ENCODE data around the gene LHFPL3. TPM values are rescaled to one million over a fixed set of nuclear protein-coding genes. Genes with fewer than 3 reads are reported as not detected.
A peak's percentile ranks its signal among the peaks of the same experiment; 100 is the strongest.

Gene LHFPL3
- total RNA-seq, 1 experiment from 2014 or later = not detected

DNA sequence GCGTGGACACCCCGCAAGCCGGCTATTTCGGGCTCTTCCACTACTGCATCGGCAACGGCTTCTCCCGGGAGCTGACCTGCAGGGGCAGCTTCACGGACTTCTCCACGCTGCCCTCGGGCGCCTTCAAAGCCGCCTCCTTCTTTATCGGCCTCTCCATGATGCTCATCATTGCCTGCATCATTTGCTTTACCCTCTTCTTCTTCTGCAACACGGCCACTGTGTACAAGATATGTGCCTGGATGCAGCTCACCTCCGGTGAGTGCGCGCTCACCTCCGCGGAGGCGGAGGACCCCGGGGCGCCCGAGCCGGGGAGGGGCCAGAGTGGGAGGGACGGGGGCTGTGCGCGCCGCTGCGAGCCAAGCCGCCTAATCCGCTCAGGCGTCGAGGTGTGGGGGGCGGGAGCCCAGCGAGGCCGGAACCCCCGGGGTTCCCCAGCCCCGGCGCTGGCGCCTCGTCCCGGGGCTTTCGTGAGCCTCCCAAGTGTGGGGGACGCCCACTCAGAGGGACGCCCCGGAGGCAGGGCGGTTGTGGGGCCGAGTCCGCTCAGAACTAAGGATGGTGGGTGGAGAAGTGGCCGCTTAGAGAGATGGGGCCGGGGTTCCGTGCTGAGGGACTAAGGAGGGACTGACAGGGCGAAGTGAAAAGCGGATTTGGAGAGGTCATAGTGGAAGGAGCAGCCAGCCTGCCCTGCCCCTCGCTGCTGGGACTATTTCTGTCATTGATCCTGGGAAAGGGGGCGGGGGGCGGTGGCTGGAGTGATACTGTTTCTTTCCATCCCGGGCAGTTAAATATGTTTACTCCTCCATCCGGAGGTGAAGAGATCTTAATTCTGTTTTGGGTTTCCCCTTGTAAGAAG is 795 bp downstream of the LHFPL3 start:
- DNase-seq (ENCODE audit: low spot score) = no peak
- CTCF ChIA-PET = no interaction called here
- no peaks in the 10 kb centered on the region for H3K9me3 ChIP-seq (ENCODE audit: low read depth, low read length, poor library complexity, severe bottlenecking)
- POLR2A ChIA-PET (ENCODE audit: low non-redundant PET) = no interaction called here
- intact Hi-C loops (cut with micrococcal nuclease; ENCODE audit: unreplicated experiment) = no loop called here
- peaks cover 5% of the 10 kb centered on the region for H3K4me1 ChIP-seq (ENCODE audit: insufficient read depth, low read length, poor library complexity, severe bottlenecking)
- TF ChIP-seq EZH2 (IDR thresholded peaks at IDR 0.05; ENCODE audit: borderline replicate concordance, low read depth, low read length, poor library complexity, severe bottlenecking) = peak; percentile 86
- TF ChIP-seq, protein P1, sequence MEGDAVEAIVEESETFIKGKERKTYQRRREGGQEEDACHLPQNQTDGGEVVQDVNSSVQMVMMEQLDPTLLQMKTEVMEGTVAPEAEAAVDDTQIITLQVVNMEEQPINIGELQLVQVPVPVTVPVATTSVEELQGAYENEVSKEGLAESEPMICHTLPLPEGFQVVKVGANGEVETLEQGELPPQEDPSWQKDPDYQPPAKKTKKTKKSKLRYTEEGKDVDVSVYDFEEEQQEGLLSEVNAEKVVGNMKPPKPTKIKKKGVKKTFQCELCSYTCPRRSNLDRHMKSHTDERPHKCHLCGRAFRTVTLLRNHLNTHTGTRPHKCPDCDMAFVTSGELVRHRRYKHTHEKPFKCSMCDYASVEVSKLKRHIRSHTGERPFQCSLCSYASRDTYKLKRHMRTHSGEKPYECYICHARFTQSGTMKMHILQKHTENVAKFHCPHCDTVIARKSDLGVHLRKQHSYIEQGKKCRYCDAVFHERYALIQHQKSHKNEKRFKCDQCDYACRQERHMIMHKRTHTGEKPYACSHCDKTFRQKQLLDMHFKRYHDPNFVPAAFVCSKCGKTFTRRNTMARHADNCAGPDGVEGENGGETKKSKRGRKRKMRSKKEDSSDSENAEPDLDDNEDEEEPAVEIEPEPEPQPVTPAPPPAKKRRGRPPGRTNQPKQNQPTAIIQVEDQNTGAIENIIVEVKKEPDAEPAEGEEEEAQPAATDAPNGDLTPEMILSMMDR (conservative IDR thresholded peaks at IDR 0.05; ENCODE audit: low read depth, low read length) = no peak
- H3K36me3 ChIP-seq (ENCODE audit: insufficient read depth, low read length, poor library complexity, severe bottlenecking) = no peaks in the 10 kb centered on the region
- peaks cover 93% of the 10 kb centered on the region for H3K27me3 ChIP-seq (replicated peaks; ENCODE audit: insufficient read depth, low read depth, low read length, poor library complexity)
- H3K27ac ChIP-seq (ENCODE audit: low read depth, low read length, poor library complexity, severe bottlenecking) = no peak overlapping the region
- no TSS peak for BruUV-seq (replicated peaks)
- peak overlapping the region; percentile 3 for H3K4me3 ChIP-seq (ENCODE audit: low read depth, low read length, poor library complexity, severe bottlenecking)

DNA sequence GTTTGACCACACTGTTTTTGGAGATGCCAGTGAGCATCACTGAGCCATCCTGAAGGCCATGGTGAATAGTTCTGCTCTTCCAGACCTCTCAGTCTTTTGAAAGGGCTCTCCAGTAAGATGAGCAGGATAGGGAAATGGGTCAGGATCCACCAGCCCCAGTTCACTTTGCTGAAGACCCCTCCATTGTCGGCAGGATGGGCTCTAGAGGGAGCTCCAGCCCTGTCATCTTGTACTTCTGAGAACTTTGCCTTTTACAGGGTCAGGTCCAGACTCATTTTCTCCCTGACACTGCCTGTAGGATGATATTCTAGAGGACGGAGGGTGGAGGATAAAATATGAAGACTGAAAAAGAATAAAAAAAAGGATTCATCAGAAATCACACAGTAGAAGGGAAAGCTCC is 13.1 kb downstream of the LHFPL3 start:
- TF ChIP-seq, protein P1 (conservative IDR thresholded peaks at IDR 0.05; ENCODE audit: low read depth, low read length) = peak; percentile 38
- TF ChIP-seq EZH2 (IDR thresholded peaks at IDR 0.05; ENCODE audit: borderline replicate concordance, low read depth, low read length, poor library complexity, severe bottlenecking) = no peak
- ChIA-PET POLR2A (ENCODE audit: low non-redundant PET) (no interaction called here), CTCF (interaction anchor here (0.6 kb wide), 1 partner anchor 25 kb away, joined by 4 read pairs; no protein-coding TSS in a partner anchor)
- peak; percentile 29 for DNase-seq (ENCODE audit: low spot score)
- Histone ChIP-seq H3K36me3 (ENCODE audit: insufficient read depth, low read length, poor library complexity, severe bottlenecking) (no peaks in the 10 kb centered on the region), H3K27ac (ENCODE audit: low read depth, low read length, poor library complexity, severe bottlenecking) (no peak overlapping the region), H3K9me3 (ENCODE audit: low read depth, low read length, poor library complexity, severe bottlenecking) (no peaks in the 10 kb centered on the region), H3K4me3 (ENCODE audit: low read depth, low read length, poor library complexity, severe bottlenecking) (no peak overlapping the region), H3K4me1 (ENCODE audit: insufficient read depth, low read length, poor library complexity, severe bottlenecking) (no peaks in the 10 kb centered on the region), H3K27me3 (replicated peaks; ENCODE audit: insufficient read depth, low read depth, low read length, poor library complexity) (peaks cover 26% of the 10 kb centered on the region)
- BruUV-seq (replicated peaks) = no TSS peak
- intact Hi-C loops (cut with micrococcal nuclease; ENCODE audit: unreplicated experiment) = no loop called here

DNA sequence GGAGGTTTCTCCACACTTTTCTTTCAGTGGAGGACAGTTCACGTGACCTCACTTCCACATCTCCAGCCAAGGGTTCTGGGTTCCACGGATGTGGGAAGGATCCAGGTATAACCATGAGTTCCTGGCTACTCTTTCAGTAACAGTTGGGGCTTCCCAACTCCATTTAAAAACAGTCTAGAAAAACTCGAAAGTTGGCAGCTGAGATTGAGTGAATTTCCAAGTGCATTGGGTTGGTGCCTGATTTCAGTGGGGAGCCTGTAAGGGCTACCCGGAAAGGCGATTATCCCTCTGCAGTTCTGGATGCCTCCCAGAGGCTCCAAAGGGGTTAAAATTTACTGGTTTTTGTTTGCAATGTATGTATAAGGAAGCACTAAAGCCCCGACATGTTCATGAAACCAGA is 24.3 kb downstream of the LHFPL3 start:
- H3K9me3 ChIP-seq (ENCODE audit: low read depth, low read length, poor library complexity, severe bottlenecking) = no peaks in the 10 kb centered on the region
- peaks cover 59% of the 10 kb centered on the region for H3K27me3 ChIP-seq (replicated peaks; ENCODE audit: insufficient read depth, low read depth, low read length, poor library complexity)
- POLR2A ChIA-PET (ENCODE audit: low non-redundant PET) = no interaction called here
- no peak for DNase-seq (ENCODE audit: low spot score)
- CTCF ChIA-PET = no interaction called here
- no peak overlapping the region for H3K27ac ChIP-seq (ENCODE audit: low read depth, low read length, poor library complexity, severe bottlenecking)
- H3K4me1 ChIP-seq (ENCODE audit: insufficient read depth, low read length, poor library complexity, severe bottlenecking) = no peaks in the 10 kb centered on the region
- H3K4me3 ChIP-seq (ENCODE audit: low read depth, low read length, poor library complexity, severe bottlenecking) = no peak overlapping the region
- no peaks in the 10 kb centered on the region for H3K36me3 ChIP-seq (ENCODE audit: insufficient read depth, low read length, poor library complexity, severe bottlenecking)
- BruUV-seq (replicated peaks) = no TSS peak
- intact Hi-C loops (cut with micrococcal nuclease; ENCODE audit: unreplicated experiment) = no loop called here
- TF ChIP-seq, protein P1 (conservative IDR thresholded peaks at IDR 0.05; ENCODE audit: low read depth, low read length) = no peak
- no peak for TF ChIP-seq EZH2 (IDR thresholded peaks at IDR 0.05; ENCODE audit: borderline replicate concordance, low read depth, low read length, poor library complexity, severe bottlenecking)

Measured in A673 (cell line).